AG08395 (cell line): ENCODE data around the gene ACR.

ENCODE experiments used
- DNase-seq: peaks from one replicate; pipeline ENCODE4 v3.0.0; 2012; ENCODE audit warnings: mixed read lengths, low spot score

The ACR gene

DNA sequence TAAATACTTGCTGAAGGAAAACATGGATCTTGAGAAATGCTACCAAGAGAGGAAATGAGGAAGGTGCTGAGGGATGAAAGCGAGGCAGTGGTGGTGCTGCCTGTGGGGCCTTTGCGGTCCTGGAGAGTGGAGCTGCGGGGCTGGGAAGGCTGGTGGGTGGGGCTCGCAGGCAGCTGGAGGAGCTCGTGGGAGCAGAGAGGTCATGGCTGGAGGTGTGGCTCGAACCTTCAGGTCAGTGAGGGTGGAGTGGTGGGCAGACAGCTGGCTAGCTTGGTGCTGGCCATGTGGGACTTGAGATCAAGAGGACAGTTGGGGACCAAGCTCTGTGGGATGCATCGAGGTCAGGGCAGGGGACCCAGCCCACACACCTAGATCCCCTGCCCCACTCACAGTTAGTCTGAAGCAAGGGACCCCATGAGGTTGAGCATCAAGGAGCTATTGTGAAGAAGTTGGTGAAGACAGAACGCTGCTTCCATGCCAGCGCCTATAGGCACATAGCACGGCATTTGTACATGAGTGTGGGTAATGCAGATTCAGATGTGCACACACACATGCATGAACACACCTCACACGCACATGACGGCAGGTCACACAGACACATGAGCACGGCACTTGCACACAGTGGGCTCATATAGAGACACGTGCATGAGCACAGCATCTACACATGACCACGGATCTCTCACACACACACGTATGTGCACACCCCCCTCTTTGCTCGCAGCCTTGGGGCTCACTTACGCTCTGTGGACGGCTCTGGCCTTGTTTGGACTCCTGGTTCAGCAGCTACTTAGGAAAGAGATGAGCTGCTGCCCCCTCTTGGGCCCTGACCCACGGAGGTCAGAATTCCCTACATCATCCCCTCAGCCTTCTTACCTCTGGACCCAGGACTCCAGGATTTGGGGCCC is 34.9 kb upstream of the ACR start:
- no peak for DNase-seq

DNA sequence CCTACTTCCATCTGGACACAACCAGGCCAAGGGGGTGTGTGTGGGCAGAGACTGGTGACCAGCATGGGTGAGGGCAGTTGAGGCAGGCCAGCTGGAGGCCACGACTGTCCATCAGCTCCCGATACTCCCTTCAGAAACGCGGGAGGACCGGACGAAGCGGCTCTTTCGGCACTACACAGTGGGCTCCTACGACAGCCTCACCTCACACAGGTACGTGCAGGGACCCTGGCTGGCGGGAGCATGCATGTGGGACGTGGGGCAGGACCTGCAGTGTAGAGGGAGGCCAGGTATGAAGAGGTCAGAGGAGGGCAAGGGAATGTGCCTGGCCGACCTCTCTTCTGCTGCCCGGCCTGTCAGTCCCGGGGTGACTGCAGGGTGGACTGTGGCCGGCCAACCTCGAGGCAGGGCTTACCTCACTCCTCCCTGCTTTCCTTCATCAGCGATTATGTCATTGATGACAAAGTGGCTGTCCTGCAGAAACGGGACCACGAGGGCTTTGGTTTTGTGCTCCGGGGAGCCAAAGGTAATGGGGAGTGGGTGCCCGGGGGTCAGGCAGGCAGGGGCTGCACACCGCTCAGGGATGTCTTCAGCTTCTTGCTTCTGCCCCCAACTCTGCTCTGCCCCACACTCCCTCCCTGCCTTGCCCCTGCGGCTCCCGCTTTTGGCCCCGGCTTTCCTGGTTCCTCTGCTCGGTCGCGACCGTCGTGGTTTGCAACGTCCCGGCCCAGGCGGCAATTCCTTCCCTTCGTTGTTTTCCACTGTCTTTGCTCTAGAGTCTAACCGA is 34.1 kb upstream of the ACR start:
- DNase-seq, result no peak

DNA sequence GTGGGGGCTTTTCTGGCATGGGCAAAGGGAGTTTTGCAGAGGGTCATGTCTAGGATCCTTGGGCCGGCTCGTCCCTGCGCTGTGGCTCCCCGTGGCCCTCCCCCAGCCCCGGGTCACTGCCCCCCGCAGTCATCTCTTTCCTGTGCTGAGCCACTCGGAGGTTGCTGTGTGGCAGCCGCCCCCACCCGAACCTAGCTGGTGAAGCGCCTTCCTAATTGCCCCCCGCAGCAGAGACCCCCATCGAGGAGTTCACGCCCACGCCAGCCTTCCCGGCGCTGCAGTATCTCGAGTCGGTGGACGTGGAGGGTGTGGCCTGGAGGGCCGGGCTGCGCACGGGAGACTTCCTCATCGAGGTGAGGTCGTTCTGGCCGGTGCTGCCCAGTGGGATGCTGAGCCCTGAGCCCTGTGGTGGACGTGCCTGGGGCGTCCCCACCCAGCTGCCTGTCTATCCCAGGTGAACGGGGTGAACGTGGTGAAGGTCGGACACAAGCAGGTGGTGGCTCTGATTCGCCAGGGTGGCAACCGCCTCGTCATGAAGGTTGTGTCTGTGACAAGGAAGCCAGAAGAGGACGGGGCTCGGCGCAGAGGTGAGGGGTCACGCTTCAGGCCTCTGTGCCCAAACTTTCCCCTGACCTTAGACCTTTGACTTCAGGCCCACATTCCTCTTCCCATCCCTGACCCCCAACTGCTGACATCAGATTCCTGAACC is 33.3 kb upstream of the ACR start:
- no peak for DNase-seq

DNA sequence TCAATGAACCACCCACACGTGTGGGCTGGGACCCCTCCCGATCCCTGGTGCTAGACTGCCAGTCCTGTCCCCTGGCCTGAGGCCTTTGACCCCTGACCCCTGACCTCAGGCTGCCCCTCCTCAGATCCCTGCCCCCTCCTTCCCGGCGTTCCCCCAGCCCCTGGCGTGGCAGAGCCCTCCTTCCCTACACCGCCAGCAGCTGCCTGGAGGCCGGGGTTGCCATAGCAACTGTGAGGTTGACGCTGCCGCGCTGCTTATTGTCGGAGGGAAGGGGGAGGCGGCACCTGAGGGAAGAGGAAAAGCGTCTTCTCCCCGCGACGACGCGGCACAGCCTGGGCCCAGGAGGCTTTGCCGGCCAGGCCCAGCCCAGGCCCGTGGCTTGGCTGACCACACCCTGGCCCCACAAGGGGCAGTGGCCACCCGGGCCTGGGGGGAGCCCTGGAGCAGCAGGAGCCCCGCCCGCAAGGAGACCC is 32.7 kb upstream of the ACR start:
- no peak for DNase-seq

DNA sequence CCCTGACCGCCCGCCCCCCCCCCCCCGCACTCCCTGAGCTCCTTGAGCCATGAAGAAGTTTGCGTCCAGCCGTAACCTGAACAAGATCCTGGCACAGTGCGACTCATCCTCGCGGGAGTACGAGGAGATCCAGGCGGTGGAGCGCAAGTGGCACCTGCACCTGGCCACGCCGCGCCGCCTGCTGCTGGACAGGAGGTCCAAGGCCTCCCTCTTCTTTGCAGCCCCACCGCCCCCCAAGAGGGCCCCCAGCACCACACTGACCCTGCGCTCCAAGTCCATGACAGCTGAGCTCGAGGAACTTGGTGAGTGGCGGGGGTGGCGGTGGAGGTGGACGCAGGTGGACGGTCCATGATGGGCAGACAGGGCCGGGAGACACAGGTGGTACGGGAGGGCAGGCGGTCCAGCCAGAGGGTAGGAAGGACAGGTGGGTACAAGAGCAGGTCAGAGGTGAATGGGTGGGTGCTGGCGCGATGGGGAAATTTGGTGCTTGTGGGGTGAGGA is 32.1 kb upstream of the ACR start:
- DNase-seq, result no peak

DNA sequence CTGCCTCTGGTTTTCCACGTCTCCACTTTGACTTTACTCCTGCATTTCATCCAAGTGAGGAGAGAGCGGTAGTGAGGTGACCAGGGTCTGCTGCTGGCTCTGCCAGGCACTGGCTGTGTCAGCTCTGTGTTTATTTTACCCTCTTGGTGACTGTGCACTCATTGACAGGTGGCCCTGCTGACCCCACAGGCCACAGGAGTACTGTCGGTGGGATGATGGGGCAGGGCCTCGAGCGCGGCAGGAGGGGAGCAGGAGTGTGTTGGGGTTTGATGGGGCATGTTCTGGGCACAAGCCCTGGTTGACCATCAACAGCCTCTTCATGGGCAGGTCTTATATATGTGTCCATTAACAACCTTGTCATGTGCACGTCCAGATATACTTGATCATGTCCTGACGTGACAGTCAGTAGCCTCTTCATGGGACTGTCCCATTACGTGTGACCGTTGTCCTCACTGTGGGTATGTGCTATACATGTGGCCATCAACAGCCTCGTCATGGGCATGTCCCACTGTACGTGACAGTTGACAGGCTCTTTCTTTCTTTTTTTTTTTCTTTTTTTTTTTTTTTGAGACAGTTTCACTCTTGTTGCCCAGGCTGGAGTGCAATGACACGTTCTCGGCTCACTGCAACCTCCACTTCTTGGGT is 31.4 kb upstream of the ACR start:
- no peak for DNase-seq

DNA sequence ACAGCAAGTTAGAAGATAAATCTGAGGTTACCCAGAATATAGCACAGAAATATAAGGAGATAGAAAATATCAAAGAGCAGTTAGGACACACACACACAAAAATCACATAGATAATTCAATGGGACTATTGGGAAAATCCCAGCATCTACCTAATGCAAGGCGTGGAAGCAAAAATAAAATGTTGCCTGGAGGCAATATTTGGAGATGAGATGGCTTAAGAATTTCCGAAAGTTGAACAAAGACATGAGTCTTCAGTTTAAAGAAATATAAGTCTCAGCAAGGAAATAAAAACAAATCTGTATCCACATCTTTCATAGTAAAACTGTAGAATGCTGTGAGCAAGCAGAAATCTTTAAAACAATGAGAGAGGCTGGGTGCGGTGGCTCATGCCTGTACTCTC is 29.5 kb upstream of the ACR start:
- DNase-seq, result no peak

DNA sequence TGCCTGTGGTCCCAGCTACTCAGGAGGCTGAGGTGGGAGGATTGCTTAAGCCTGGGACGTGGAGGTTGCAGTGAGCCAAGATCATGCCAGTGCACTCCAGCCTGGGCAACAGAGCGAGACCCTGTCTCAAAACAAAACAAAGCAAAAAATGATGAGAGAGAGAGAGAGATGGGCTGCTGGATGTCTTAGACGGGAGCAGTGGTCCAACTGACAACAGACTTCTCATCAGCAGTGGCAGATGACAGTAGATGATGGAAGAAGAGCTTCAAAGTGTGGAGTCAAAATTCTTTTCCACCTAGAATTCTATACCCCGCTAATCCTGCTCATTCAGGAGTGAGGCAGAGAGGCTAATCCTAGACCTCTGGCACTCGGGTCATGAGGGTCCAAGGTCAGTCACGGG is 29.0 kb upstream of the ACR start:
- DNase-seq, result no peak

DNA sequence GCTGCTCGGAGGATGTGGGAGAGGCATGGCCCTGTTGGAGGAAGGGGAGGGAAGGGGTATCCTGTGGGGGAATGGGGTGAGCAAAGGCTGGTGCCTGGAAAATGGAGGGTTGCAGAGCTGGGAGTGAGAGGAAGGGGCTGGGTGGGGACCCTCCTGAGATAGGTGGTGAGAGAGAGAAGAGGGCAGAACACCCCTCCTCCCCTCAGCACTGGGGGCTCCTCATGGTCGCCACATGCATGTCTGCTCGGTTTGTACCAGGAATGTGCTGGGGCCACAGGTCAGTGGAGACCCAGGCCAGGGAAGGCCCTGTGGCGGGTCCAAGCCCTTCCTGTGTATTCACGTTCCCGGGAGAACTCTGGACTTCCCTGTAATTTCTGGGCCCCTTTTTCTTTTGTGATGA is 27.8 kb upstream of the ACR start:
- no peak for DNase-seq

DNA sequence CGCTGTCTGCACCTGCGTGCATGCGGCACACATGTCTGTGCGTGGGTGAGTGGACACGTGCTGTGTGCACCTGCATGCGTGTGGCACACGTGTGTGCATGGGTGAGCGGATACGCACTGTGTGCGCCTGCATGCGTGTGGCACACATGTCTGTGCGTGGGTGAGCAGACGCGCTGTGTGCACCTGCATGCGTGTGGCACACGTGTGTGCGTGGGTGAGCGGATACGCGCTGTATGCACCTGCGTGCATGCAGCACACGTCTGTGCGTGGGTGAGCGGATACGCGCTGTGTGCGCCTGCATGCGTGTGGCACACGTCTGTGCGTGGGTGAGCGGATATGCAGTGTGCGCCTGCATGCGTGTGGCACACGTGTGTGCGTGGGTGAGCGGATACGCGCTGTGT is 27.1 kb upstream of the ACR start:
- DNase-seq, result no peak

DNA sequence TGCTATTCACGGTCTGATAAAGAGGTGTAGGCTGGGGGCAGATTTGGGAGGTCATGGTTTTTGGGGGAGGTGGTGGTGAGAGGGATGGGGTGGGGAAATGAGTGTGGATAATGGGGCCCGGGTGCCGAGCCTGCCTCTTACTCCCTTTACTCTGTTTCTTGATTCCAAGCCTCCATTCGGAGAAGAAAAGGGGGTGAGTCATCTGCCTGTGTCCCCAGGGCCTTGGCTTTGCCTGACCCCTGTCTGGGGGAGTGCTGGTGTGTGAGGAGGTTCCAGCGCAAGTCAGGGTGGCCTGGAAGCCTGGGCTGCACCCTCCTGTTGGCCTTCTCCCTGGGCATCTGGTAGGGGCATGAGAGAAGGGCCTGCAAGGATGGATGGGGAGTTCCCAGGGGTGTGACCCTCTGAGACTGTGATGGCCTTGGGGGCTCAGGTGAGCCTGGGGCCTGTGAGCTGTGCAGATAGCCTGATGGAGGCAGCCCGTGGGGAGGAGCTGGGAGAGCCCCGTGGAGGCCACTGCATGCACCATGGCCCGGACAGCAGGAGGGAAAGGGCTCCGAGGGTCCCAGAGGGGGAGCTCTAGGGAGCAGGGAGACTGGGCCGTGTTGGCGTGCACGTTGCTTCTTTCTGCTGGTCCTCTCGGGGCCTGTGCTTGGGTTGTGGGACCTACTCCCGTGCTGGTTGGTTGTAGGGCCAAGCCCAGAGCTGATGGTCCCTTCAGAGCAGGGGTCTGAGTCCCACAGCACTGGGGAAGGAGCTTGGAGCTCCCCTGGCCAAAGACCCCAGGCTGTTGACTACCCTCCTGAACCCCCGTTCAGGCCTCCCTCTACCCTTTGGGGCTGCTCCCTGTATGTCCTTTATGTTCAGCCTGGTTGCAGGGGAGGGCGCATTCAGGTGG is 26.3 kb upstream of the ACR start:
- no peak for DNase-seq

DNA sequence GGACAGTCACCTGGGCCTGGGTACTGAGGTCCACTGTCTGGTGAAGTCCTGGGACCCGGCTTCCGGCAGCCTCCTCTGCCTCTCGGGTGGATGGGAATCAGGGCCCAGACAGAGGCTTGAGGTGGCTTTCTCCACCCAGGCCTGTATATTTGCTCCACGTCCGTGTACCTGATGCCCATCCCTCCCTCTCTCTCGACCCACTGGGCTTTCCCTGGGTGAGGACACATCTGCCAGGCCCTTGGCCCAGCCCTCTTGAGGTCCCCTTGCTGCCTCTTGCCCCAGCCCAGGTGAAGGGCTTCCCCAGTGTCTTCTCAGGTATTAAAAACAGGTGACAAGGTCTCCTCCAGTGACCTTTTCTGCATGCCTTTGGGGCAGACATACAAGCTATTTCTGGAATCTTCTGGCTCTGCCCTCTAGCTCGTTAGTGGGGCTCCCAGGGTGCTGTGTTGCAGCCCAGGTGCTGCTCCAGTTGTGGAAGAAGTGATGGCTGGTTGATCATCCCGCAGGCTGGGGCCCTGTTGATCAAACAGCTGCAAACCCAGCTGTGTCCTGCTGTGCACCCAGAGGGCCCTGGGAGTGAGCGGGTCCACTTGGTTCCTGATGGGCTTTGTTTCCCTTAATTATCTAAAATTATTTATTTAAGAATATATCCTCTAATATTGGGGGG is 25.5 kb upstream of the ACR start:
- no peak for DNase-seq

DNA sequence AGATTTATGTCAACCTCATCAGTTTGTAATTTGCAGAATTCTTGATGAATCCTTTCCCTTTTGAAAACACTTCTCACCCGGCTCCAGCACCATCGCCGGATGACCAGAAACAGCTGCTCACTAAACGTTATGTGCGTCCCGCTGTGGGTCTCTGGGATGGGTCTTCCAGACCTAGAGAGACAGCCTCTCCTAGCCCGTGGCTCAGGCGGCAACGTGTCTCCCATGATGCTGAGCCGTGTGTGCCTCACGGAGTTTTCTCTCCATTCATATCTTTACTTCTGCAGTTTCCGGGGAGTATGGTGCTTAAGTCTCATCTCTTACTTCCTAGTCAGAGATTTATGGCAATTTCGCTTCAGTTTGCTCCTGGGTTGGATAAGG is 25.0 kb upstream of the ACR start:
- DNase-seq, result no peak

DNA sequence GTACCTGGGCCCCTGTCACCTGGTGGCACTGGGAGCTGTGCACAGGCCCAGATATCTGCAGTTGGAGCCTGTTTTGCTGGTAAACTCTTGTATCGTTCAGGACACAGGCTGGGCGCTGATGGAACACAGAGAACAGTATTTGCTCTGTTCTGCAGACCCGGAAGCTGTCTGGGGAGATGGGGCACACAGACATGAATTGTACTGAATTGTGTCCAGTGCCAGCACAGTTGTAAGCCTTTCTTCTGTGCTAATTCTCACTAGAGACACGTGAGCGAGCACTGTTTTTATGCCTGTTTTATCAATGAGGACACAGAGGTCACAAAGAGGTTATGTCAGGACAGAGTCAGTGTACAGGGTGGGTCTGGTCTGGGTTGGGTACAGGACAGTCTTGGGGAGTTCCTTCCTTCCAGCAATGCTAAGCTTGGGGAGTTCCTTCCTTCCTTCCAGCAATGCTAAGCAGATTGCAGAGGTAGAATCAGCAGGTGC is 24.4 kb upstream of the ACR start:
- DNase-seq, result no peak

DNA sequence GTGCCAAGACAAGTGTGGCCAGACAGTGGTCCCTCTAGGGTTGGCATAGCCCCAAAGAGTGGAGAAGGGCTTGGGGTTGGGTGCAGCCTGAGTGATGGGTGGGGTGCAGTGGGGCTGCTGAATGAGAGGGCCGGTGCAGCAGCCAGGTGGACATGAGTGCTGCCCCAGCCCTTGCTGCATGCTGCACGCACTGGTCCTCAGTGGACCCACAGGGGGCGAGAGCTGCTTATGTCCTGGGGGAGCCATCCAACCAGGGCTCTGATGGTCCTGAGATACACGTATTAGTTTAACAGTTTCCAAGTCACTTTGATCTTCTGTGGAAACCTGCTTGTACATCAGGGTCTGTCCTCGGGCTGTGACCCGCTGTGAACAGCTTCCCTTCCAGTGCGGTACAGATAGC is 23.9 kb upstream of the ACR start:
- DNase-seq, result no peak

DNA sequence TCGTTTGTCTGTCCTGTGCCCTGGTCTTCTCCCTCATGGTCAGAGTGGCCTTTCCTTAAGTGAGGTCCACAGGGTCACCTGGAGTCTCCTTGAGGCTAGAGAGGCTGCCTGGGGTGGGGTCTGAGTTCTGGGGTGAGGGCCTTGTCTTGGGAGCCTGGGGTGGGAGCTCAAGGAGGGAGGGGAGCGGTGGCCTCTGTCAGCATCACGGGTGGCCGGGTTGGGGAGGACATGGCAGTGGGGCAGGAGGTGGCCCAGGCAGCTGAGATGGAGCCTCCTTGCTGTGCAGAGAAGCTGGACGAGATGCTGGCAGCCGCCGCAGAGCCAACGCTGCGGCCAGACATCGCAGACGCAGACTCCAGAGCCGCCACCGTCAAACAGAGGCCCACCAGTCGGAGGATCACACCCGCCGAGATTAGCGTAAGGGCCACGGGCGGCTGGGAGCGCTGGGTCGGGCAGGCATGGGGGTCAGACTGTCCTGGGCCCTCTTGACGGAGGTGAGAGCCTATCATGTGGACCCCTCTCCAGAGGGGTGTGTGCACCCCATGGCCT is 23.3 kb upstream of the ACR start:
- no peak for DNase-seq

DNA sequence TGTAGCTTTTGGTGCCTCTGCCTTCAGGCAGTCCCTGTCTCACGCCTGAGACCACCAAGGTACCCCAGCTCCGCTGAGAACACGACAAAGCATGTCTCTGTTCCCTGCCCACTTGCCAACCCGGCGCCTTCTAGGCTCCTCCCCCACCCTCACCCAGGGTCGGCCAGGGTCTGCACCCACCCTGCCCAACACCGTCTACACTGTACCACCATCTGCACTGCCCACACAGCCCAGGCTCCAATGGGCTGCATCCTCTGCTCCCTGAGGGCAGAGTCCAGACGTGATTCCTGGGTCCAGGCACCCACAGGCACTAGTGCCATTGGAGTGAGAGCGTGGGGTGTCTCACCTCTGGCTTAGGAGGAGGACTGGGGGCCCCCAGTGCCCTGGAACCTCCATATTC is 22.8 kb upstream of the ACR start:
- DNase-seq, result no peak

DNA sequence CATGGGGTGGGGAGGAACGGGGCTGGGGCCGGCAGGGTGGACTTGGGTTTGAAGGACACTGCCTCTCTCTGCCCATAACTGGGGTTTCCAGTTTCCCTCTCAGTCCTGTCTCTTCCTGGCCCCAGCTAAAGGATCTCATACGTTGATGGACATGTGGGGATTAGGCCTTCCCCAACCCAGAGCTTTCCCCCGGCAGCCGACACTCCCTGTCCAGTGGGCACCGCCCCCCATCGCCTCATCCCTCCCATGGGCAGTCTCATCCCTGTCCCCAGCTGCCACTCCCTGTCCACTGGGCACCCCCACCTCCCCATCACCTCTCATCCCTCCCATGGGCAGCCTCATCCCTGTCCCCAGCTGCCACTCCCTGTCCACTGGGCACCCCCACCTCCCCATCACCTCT is 22.2 kb upstream of the ACR start:
- DNase-seq, result no peak

DNA sequence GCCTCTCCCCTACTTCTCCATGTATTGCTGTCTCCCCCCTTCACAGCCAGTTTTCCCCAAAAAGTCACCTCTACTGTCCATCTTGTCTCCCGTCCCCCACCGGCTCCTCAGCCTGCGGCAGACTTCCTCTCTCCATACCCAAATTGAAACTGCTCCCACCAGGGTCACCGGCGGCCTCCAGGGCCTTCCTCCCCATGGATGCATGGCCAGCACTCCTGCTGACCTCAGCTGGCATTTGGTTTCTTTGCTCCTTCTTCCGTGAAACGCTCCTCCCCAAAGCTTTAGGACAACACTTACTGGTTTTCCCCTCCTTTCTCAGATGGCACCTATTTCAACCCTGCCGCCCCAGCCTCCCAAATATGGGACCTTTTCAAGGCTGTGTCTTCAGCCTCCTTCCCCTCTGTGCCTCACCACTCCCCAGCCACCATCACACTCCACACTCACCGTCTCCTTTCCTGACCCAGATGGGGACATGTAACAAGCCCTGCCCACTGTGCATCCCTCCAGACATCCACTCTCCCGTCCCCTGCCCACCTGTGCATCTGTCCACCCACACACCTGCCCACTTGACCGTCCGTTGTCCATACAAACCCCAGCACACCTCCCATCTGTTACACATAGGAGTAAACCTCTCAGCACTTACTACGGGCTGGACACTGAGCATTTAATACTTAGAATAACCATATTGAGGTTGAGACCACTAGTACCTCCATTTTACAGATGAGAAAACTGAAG is 21.5 kb upstream of the ACR start:
- DNase-seq, result no peak
